GM23338 (cell line): ENCODE measurements around the gene DOCK1. TPM values are rescaled to one million over a fixed set of nuclear protein-coding genes. Genes with fewer than 3 reads are reported as not detected.

Experiments
- ATAC-seq: fragments of 200-7000 bp; cut with Tn5 transposase; 3 replicates; pipeline ENCODE4 v1.9.1; 2020
- DNase-seq: peaks from one replicate; pipeline ENCODE4 v3.0.0-alpha.2; 2015; ENCODE audit warnings: low spot score
- H2AFZ ChIP-seq: fragments of 200-600 bp; sonication (generic); 2 replicates; pipeline ENCODE4 v1.8.0; 2016; ENCODE audit warnings: antibody characterized with exemption, mild to moderate bottlenecking, moderate library complexity
- H3F3A ChIP-seq: fragments of 200-600 bp; sonication (generic); replicated peaks from 2 replicates; pipeline ENCODE4 v1.8.0; 2017; ENCODE audit warnings: antibody characterized with exemption, mixed run types, low read depth
- H3K27ac ChIP-seq: fragments of 200-600 bp; sonication (generic); 2 replicates; pipeline ENCODE4 v1.6.1; 2016; ENCODE audit warnings: low read depth
- H3K27me3 ChIP-seq: fragments of 200-600 bp; sonication (generic); 2 replicates; pipeline ENCODE4 v1.8.0; 2016; ENCODE audit warnings: mild to moderate bottlenecking, mixed run types, moderate library complexity; ENCODE audit not compliant: insufficient read depth
- H3K36me3 ChIP-seq: fragments of 200-600 bp; sonication (generic); 2 replicates; pipeline ENCODE4 v1.8.0; 2016; ENCODE audit warnings: mild to moderate bottlenecking; ENCODE audit not compliant: insufficient read depth
- H3K4me1 ChIP-seq: fragments of 200-600 bp; sonication (generic); 2 replicates; pipeline ENCODE4 v1.8.0; 2016; ENCODE audit warnings: mild to moderate bottlenecking, moderate library complexity; ENCODE audit not compliant: insufficient read depth
- H3K4me2 ChIP-seq: fragments of 200-600 bp; sonication (generic); 2 replicates; pipeline ENCODE4 v1.7.1; 2017; ENCODE audit warnings: mixed run types
- H3K4me3 ChIP-seq: fragments of 200-600 bp; sonication (generic); 2 replicates; pipeline ENCODE4 v1.6.1; 2016; ENCODE audit warnings: mixed run types
- H3K79me2 ChIP-seq: fragments of 200-600 bp; sonication (generic); replicated peaks from 2 replicates; pipeline ENCODE4 v1.8.0; 2017; ENCODE audit warnings: mild to moderate bottlenecking; ENCODE audit not compliant: insufficient read depth
- H3K9me2 ChIP-seq: fragments of 200-600 bp; sonication (generic); 2 replicates; pipeline ENCODE4 v1.8.0; 2017; ENCODE audit not compliant: insufficient read depth
- H4K20me1 ChIP-seq: fragments of 200-600 bp; sonication (generic); replicated peaks from 2 replicates; pipeline ENCODE4 v1.8.0; 2017; ENCODE audit warnings: mild to moderate bottlenecking; ENCODE audit not compliant: insufficient read depth
- H3K27ac Mint-ChIP-seq: 2 replicates; pipeline ENCODE4 v1.8.0; 2020; ENCODE audit warnings: inconsistent platforms, mild to moderate bottlenecking, moderate library complexity, mixed read lengths
- H3K27me3 Mint-ChIP-seq: 3 replicates; pipeline ENCODE4 v1.8.0; 2022; ENCODE audit warnings: low read depth, mild to moderate bottlenecking, moderate library complexity, mixed read lengths, inconsistent platforms; ENCODE audit not compliant: insufficient read depth, poor library complexity
- H3K36me3 Mint-ChIP-seq: 3 replicates; pipeline ENCODE4 v1.8.0; 2021; ENCODE audit warnings: low read depth, mild to moderate bottlenecking, inconsistent platforms, moderate library complexity, mixed read lengths
- H3K4me1 Mint-ChIP-seq: 3 replicates; pipeline ENCODE4 v1.8.0; 2020; ENCODE audit warnings: mild to moderate bottlenecking, inconsistent platforms, mixed read lengths
- H3K4me3 Mint-ChIP-seq: 3 replicates; pipeline ENCODE4 v1.8.0; 2021; ENCODE audit warnings: moderate library complexity, mild to moderate bottlenecking, inconsistent platforms, mixed read lengths
- H3K9me3 Mint-ChIP-seq: 3 replicates; pipeline ENCODE4 v1.8.0; 2020; ENCODE audit warnings: moderate library complexity, mild to moderate bottlenecking, inconsistent platforms, mixed read lengths
- CREB1 ChIP-seq: fragments of 250-450 bp; sonication (Bioruptor Pico); IDR thresholded peaks from 2 replicates; pipeline ENCODE4 v1.5.0; 2020; ENCODE audit warnings: low read depth, mild to moderate bottlenecking, moderate library complexity
- CTCF ChIP-seq, 2 experiments: fragments of 200-600 bp in 1 of 2; sonication (generic) in 1 of 2; conservative IDR thresholded peaks; 2 replicates each; pipeline versions ENCODE4 v1.5.1 to v1.6.1; 2016 to 2017; ENCODE audit warnings: antibody characterized with exemption in 2 of 2, low read depth in 2 of 2, mild to moderate bottlenecking in 2 of 2, moderate library complexity in 1 of 2
- ETS1 ChIP-seq: IDR thresholded peaks from 2 replicates; pipeline ENCODE4 v1.6.1; 2016; ENCODE audit warnings: antibody characterized with exemption
- EZH2 ChIP-seq: fragments of 200-600 bp; sonication (generic); IDR thresholded peaks from one replicate; pipeline ENCODE4 v1.8.0; 2017; ENCODE audit warnings: antibody characterized with exemption, mild to moderate bottlenecking, low read depth; ENCODE audit not compliant: unreplicated experiment
- JUNB ChIP-seq: IDR thresholded peaks from one replicate; pipeline ENCODE4 v1.6.1; 2016; ENCODE audit warnings: antibody characterized with exemption; ENCODE audit not compliant: unreplicated experiment
- POLR2AphosphoS5 ChIP-seq: IDR thresholded peaks from 2 replicates; pipeline ENCODE4 v1.6.1; 2016; ENCODE audit warnings: antibody characterized with exemption, low read depth
- STAT1 ChIP-seq: IDR thresholded peaks from one replicate; pipeline ENCODE4 v1.6.1; 2016; ENCODE audit warnings: antibody characterized with exemption; ENCODE audit not compliant: unreplicated experiment
- ZNF114 ChIP-seq: fragments of 250-450 bp; sonication (Bioruptor Pico); IDR thresholded peaks from 2 replicates; pipeline ENCODE4 v1.5.0; 2020; ENCODE audit warnings: mild to moderate bottlenecking, moderate library complexity
- ZNF331 ChIP-seq: fragments of 250-450 bp; sonication (Bioruptor Pico); IDR thresholded peaks from 2 replicates; pipeline ENCODE4 v1.5.0; 2020; ENCODE audit warnings: low read depth, mild to moderate bottlenecking, moderate library complexity
- ZNF462 ChIP-seq: fragments of 250-450 bp; sonication (Bioruptor Pico); IDR thresholded peaks from 2 replicates; pipeline ENCODE4 v1.5.0; 2020; ENCODE audit warnings: mild to moderate bottlenecking, moderate library complexity
- polyA plus RNA-seq: library from polyadenylated mRNA; unstranded; fragments of >200 nt; fragmentation: Nextera tagmentation; extraction: Ambion mirVana; gene quantifications from 2 replicates; pipeline ENCODE4 v1.2.1, GENCODE V29; 2016
- total RNA-seq: library from RNA; depleted of rRNA; stranded (reverse); fragments of >200 nt; shearing (Covaris generic); gene quantifications from 2 replicates; pipeline ENCODE4 v1.2.3, GENCODE V29; 2014

The DOCK1 gene
- total and polyA plus RNA-seq, 2 experiments from 2014 or later, result 13.2 to 55.3 TPM

GRCh38 chr10:127429601-127430312 lies 524.5 kb downstream of the DOCK1 start:
- H3F3A ChIP-seq, result no peaks in the 10 kb centered on the region
- H3K4me2 ChIP-seq, result no peak overlapping the region
- no peak for DNase-seq
- Mint-ChIP-seq H3K36me3 (peaks cover 56% of the 10 kb centered on the region), H3K9me3 (peaks cover 20% of the 10 kb centered on the region), H3K27ac (no peak overlapping the region), H3K4me1 (no peaks in the 10 kb centered on the region), H3K4me3 (no peak overlapping the region), H3K27me3 (peaks cover 3% of the 10 kb centered on the region)
- H3K9me2 ChIP-seq, result no peaks in the 10 kb centered on the region; the same call in 1 of the 2 replicates
- no peak overlapping the region for H3K27ac ChIP-seq
- no peak overlapping the region for H3K4me3 ChIP-seq
- no peaks in the 10 kb centered on the region for H3K27me3 ChIP-seq
- no peak for ATAC-seq
- no peak overlapping the region for H2AFZ ChIP-seq
- no peaks in the 10 kb centered on the region for H3K79me2 ChIP-seq
- H3K4me1 ChIP-seq, result no peaks in the 10 kb centered on the region
- H3K36me3 ChIP-seq, result no peaks in the 10 kb centered on the region
- TF ChIP-seq JUNB, result no peak
- TF ChIP-seq ZNF331 (CRISPR knock-in tag), result no peak
- TF ChIP-seq ETS1, result no peak
- no peak for TF ChIP-seq CTCF (conservative IDR thresholded peaks at IDR 0.05; ENCODE audit: low read depth in 2 of 2)
- no peak for TF ChIP-seq EZH2
- H4K20me1 ChIP-seq, result no peaks in the 10 kb centered on the region

- no peaks in the 10 kb centered on the region for H3K79me2 ChIP-seq
- H3K4me2 ChIP-seq, result no peak overlapping the region
- Mint-ChIP-seq H3K36me3 (peaks cover 51% of the 10 kb centered on the region), H3K27me3 (peaks cover 3% of the 10 kb centered on the region), H3K4me3 (no peak overlapping the region), H3K27ac (no peak overlapping the region), H3K9me3 (peaks cover 20% of the 10 kb centered on the region), H3K4me1 (no peaks in the 10 kb centered on the region)
- H3K9me2 ChIP-seq, result no peaks in the 10 kb centered on the region; the same call in 1 of the 2 replicates
- ATAC-seq (no peak), DNase-seq (no peak)
- H2AFZ ChIP-seq, result no peak overlapping the region
- no peaks in the 10 kb centered on the region for H3K4me1 ChIP-seq
- H3F3A ChIP-seq, result no peaks in the 10 kb centered on the region
- H4K20me1 ChIP-seq, result no peaks in the 10 kb centered on the region
- no peak overlapping the region for H3K4me3 ChIP-seq
- H3K27me3 ChIP-seq, result no peaks in the 10 kb centered on the region
- no peaks in the 10 kb centered on the region for H3K36me3 ChIP-seq
- no peak overlapping the region for H3K27ac ChIP-seq
- no peak for TF ChIP-seq ZNF462
- no peak for TF ChIP-seq CTCF (conservative IDR thresholded peaks at IDR 0.05; ENCODE audit: low read depth in 2 of 2)
- no peak for TF ChIP-seq STAT1
- no peak for TF ChIP-seq POLR2AphosphoS5
- TF ChIP-seq ZNF114 (CRISPR knock-in tag), result no peak
- TF ChIP-seq CREB1, result no peak
Measured at GRCh38 chr10:127431525-127431924, 526.3 kb downstream of the DOCK1 start.
